Posterior vena cava (tissue), 2 donors: ENCODE measurements around the gene LIF. TPM values are rescaled to one million over a fixed set of nuclear protein-coding genes. Genes with fewer than 3 reads are reported as not detected.
A peak's percentile ranks its signal among the peaks of the same experiment; 100 is the strongest.

Source experiments
- DNase-seq: peaks from one replicate; pipeline ENCODE4 v3.0.0-alpha.2; 2020; ENCODE audit warnings: low spot score
- intact Hi-C, 2 donors: fragments of 100-400 bp; cut with DNase I; formaldehyde crosslinking; loops; one replicate each; pipeline versions ENCODE4 v1.14.1 to v1.14.2; 2022 to 2023
- total RNA-seq, 2 donors: library from RNA; stranded (reverse); fragmentation: NEBNext Ultra II Directional; extraction: Animal tissue kit (Norgen Biotek cat#: 25700); gene quantifications; one replicate each; pipeline ENCODE4 v1.2.1, GENCODE V29; 2021
- donor health status: DM: yes; HTN: yes; CAD: no.
- donor health status: DM: yes; HTN: yes; CAD: no.

LIF gene
- total RNA-seq, 2 donors from 2014 or later = 2.6 to 8.1 TPM

DNA sequence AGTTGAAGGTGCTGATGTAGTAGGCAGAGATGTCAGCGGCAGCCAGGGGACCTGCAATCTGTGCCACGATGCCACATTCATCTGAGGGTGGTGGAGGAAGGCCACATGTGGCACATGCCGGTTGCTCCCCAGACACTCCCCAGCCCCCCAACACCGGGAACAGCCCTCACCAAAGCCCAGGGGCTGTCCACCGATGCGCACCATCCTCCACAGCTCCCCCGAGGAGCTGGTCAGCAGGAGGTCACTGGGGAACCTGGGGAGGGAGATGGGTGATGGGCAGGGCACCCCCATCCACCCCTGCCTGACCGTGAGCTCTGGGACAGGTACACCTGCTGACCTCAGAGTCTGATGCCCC is 39.3 kb upstream of the LIF start:
- no peak for DNase-seq
- intact Hi-C loops = loop anchor here in 1 of 2 donors (2.0 kb wide), 1 partner anchor 19 kb away; the partner anchor contains the start of gene OSM

DNA sequence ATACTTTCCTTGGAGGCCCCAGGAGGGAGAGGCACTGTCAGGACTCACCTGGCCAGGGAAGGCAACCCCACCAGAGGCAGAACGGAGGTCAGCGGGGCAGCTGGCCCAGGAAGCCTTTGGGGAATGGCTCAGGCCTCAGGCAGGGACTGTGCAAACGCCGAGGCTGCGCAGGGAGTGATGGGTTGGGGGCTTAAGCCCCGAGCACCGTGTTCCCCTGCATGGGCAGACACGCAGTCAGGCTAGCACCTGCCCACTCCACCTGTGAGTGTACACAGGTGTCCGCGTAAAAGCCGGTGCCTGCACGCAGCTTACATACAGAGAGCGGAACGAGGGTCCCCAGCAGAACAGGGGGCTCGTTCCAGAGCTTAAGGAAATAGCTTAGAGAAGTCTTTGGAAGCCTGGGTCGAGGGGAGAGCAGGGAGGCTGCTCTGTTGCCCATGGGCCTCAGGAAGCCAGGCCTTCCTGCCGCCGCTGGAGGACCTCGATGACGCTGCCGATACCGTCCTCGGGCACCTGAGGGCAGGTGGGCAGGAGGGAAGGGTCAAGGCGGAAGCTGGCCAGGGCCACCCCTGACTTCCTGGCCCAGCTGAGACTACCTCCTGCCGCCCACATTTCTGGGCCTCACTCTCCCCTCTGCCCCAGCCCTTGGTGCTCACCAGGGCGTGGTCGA is 38.8 kb upstream of the LIF start:
- intact Hi-C loops = no loop called here
- no peak for DNase-seq

DNA sequence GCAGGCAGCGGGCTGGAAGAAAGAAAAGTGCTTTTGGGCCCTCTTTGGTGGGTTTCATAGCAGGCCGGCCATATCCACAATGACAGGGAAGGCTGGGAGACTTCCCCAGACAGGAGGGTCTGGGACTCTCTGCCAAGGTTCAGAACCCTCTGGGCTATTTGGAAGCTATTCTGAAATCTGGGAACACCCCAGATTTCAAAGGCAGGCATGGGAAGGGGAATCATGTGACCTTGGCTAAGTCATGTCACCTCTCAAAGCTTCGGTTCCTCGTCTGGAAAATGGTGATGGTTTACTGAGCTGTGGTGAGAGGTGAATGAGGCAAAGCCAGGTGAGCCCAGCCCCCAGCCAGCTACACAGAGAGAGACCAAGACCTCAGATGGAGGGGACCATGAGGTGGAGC is 38.1 kb upstream of the LIF start:
- no peak for DNase-seq
- intact Hi-C loops = no loop called here

DNA sequence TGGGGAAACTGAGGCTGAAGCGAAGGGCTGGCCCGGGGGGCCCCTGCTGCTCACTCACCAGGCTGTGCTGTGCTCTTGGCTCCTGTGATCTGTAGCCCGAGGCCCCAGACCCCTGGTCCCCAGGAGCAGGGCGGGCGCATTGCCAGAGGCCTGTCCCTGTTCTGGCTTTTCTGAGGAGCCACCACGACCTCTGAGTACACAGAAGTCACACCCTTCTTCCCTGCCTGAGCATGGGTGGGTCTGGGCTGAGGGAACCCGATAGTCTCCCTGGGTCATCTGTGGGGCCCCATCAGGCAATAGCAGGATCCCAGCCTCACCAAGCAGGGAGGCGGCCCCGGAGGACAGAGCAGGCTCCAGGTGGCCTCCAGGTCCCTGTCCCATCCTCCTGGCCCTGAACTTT is 37.6 kb upstream of the LIF start:
- no peak for DNase-seq
- intact Hi-C loops = no loop called here

DNA sequence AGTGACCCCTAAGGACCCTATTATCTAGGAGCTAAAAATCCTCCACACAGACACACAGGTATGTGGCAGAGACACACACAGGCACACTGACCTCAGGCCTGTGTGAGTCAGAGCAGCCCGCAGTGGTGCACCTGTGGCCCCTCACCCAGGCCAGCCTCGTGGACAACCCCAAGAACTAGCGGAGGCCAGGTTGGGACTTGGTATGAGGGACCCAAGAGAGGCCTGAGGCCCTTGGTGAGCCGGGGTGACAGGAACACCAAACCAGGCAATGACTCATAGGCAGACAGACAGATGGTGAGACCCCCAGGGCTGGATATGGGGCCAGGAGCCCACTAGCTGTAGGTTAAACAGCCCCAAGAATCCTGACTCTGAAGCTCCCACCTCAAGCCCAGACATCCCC is 36.8 kb upstream of the LIF start:
- intact Hi-C loops = no loop called here
- no peak for DNase-seq

DNA sequence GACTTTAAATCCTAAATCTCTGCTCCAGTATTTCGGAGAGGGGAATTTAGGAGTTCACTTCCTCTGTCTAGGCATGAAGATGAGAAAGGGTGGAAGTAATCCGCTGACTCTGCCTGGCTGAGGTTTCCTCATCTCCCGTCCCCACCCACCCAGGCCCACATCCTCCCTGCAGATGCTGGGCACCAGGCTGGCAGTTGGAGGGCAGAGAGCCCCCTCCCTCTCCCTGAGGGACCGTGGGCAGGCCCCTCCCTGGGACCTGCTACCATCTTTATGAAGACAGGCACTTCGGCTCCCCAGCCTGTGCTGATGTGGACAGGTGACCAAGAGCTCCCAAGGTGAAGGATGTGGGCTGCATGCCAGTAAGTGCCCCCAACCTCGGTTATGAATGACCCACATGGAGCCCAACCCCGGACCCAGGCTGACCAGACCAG is 36.1 kb upstream of the LIF start:
- DNase-seq = no peak
- intact Hi-C loops = no loop called here

DNA sequence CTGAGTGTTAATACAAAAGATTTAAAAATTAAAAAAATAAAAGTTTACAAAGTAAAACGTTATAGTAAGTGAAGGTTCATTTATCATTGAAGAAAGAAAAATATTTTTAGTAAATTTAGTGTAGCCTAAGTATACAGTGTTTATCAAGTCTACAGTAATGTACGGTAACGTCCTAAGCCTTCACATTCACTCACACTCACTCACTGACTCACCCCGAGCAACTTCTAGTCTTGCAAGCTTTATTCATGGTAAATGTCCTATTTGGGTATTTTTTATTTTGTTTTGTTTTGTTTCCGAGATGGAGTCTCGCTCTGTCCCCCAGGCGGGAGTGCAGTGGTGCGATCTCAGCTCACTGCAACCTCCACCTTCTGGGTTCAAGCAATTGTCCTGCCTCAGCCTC is 33.9 kb upstream of the LIF start:
- no peak for DNase-seq
- intact Hi-C loops = no loop called here

DNA sequence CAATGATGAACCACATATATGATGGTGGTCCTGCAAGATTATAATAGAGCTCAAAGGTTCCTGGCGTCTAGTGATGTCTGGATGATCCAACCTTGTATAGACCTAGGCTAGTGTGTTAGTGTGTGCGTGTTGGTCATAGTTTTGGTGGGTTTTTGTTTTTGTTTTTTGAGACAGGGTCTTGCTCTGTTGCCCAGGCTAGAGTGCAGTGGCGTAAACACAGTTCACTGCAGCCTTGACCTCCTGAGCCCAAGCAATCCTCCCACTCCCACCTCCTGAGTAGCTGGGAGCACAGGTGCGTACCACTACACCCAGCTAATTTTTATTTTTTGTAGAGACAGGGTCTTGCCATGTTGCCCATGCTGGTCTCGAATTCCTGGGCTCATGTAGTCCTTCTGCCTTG is 33.4 kb upstream of the LIF start:
- intact Hi-C loops = loop anchor here in 1 of 2 donors (5.0 kb wide), 1 partner anchor 97 kb away; no protein-coding TSS in a partner anchor
- no peak for DNase-seq

DNA sequence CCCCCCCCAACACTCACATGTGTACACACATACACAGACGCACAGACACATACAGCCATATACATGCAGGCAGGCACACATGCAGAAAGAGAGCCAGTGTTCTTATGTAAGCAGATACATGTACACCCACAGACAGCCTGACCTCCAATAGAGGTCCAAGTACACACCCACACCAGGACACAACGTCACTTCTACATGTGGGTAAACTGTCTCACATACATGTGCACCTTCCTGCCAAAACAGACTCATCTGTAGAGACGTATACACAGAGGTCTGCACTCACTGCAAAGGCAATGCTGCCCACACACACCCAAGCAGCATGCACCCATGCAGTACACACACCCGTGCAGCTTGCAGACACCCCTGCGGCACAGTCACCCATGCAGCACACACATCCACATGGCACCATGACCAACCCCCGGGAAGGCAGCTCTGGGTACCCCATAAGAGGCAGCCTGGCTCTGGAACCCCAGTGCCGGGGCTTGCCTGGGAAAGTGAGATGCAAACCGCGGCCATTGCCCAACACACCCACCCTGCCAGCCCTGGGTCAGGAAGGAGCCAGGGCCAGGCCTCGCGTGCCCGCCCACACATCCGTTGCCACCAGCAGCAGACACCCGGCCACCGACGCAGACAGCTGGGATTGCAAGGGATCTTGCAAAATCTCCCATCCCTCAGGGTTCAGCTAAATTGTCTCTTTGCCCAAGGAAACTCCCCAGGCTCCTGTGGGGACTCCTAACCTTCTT is 32.7 kb upstream of the LIF start:
- intact Hi-C loops = loop anchor here in 1 of 2 donors (5.0 kb wide), 1 partner anchor 98 kb away; no protein-coding TSS in a partner anchor
- peak; percentile 90 for DNase-seq

DNA sequence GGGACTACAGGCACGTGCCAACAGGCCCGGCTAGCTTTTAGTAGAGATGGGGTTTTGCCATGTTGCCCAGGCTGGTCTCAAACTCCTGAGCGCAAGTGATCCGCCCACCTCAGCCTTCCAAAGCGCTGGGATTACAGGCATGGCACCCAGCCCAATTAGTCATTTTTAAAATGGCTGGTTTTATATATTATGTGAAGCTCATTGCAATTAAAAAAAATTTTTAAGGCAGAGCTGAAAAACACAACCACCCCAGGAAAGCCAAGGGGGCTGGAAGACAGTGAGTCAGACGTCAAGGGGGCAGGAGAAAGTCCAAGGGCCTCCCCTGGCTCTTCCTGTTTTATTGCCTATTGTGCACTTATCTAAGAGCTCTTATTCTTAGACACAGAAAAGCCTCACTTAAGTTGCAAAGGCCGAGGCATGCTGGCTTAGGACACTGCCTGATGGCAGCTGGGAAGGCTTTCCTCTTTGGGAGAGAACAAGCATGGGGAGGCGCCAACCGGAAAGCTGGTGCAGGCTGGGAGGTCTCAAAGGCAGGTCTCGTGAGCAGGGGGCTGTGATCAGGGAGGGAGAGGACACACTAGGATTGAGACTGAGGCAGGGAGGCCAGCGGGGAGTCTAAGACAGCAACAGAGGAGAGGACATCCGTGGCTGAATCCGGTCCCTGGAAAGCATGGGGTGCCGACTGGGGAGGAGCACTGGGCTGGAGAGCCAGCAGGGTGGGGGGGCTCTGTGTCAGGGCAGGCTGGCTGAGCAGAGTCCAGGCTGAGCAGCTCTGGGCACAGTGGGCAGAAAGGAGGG is 31.2 kb upstream of the LIF start:
- DNase-seq = no peak
- intact Hi-C loops = loop anchor here in 1 of 2 donors (5.0 kb wide), 1 partner anchor 100 kb away; no protein-coding TSS in a partner anchor

DNA sequence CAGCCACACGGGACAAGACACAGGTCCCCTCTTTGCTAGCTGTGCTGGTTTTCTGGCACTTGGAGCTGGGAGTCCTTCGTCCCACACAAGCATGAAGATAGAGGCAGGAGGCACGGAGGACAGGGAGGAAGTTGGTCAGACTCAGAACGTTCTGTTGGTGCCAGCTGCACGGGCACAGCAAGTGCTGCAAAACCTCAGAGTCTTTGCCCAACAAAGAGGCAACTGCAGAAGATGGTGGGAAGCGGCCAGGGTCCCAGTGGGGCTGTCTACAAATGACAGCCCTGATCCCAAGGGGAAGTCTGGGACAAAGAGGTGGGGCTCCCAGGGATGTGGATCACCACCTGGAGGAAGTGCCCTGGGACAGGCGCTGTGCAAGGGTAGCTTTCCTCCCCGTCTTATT is 29.5 kb upstream of the LIF start:
- DNase-seq = no peak
- intact Hi-C loops = loop anchor here in 1 of 2 donors (5.0 kb wide), 1 partner anchor 101 kb away; no protein-coding TSS in a partner anchor

DNA sequence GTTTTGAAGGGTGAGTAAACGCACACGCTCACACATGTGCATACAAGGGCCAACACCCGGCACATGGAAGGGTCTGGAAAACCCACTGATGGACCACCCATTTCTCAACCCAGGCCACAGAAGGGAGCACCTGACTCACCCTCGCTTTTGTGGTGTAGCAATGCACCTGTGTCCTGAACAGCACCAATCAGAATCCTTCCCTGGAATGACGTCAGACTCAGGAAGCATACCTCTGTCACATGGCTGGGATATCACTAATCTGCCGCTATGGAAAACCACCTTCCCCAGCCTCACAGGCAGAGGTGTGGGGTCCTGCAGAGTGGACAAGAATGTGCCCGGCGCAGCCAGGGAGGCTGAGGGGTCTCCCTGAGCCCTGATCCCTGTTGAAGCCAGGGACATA is 29.1 kb upstream of the LIF start:
- intact Hi-C loops = loop anchor here in 1 of 2 donors (5.0 kb wide), 1 partner anchor 102 kb away; no protein-coding TSS in a partner anchor
- DNase-seq = no peak

DNA sequence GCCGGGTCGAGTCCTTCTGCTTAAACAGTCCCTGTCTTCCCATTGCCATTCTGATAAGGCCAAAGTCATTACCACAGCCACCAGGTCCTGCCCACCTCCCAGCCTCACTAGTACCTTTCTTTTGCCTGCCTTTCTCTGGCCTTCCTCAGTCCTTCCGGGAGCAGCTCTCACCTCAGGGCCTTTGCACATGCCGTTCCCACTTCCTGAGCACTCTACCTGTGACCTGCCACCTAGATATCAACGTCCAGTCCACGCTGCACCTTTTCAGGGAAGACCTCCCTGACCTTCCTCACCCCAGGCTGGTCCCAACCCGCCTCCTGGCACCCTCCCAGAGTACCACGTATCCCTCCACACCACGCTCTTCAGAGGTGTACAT is 27.9 kb upstream of the LIF start:
- intact Hi-C loops = no loop called here
- DNase-seq = no peak

DNA sequence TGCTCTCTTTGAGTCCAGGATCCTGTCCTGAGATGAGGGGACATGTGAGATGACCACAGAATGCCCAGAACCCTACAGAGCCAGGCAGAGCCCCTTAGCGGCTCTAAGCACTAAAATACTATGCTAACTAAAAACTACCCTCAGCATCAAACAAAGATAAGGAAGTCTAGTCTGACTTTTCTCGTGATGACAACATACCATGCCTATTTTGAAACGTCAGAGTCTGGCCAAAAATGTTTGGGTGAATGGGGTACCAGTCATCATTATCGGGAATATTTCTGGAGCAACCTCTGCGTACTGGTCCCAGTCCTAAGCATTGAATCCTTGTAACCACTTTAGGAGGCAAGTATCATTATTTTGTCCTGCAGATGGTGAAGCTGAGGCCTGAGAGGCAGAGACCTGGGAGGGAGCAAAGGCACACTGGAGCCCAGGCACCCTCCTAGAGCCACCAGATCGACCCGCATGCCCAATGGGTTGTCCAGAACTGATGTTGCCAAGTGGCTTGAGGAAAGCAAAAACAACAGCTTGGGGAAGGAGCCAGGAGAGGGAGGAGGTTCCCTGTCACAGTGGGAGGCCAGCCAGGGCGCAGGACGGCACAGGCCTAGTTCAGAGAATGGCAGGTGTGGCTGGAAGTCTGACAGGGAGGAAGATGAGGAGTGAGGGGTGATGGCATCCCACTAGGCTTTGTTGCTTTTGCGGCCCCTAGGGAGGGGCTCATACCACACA is 27.3 kb upstream of the LIF start:
- no peak for DNase-seq
- intact Hi-C loops = no loop called here

DNA sequence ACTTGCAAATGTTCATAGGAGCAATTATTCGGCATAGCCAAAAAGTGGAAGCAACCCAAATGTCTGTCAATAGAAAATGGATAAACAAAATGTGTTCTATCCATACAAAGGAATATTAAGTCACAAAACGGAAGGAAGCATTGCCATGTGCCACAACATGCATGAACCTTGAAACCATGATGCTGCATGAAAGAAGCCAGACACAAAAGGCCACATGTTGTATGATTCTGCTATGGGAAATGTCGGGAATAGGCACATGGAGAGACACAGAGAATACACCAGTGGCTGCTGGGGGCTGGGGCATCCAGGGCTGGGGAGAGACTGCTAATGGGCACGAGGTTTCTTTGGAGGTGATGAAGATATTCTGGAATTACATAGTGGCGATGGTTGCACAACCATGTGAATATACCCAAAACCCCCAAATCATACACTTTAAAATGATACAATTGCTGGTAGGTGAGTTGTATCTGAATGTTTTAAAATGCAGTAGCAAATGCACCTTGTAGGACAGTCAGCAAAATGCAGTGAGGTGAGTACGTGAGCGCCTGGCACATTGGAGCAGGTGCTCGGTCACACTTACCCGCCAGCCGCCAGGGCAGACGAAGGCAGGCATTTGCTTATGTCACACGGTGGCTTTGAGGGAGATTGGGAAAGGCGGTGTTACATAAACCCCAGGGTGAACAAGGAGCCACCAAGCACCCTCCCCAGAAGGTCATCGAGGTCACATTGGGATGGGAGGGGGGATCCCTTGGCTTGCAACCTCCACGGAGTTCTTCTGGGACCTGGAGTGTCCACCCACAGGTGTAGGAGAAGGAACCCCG is 26.4 kb upstream of the LIF start:
- no peak for DNase-seq
- intact Hi-C loops = no loop called here

DNA sequence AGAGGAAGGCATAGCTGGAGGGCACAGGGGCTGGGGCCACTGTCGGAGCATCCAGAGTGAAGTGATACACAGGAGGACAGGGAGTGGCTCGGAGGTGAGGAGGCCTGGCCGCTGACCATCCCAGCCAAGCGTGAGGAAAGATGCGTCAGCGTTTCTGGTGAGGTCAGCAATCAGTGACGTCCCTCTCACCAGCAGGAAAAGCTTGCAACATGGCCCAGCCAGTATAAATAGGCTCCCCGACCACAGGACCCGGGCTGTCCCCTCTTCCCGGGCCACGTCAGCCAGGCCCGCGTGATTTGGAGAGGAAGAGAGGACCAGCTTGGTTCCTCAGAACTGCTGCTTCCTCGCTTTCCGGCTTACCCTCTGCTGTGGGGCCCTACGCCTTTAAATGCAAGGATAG is 24.3 kb upstream of the LIF start:
- intact Hi-C loops = no loop called here
- DNase-seq = peak; percentile 95

DNA sequence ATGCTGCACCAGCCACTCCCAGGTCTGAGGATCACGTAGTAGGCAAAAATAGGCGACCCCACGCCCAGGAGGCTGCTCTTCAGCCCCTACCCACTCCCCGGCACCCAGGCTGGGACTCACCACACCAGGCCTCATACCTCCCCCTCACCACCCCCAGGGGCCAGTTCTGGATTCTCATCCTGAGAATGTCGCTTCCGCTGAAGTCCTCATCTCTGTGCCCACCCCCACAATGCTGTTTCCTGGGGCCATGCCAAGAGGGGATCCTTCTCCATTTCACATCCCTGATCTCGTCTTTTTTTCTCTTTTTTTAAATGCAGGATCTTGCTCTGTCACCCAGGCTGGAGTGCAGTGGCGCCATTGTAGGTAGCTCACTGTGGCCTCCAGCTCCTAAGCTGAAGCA is 21.8 kb upstream of the LIF start:
- intact Hi-C loops = no loop called here
- no peak for DNase-seq
